Activated CD4-positive, alpha-beta T cell treated with anti-CD3 and anti-CD28 coated beads for 36 hours (primary cell): Measurements from ENCODE around the gene FAM241A. TPM values are rescaled to one million over a fixed set of nuclear protein-coding genes. Genes with fewer than 3 reads are reported as not detected.

ENCODE experiments used
- ATAC-seq: fragments of 200-7000 bp; cut with Tn5 transposase; one replicate; pipeline ENCODE4 v1.10.0; 2021; ENCODE audit warnings: mild to moderate bottlenecking, moderate library complexity
- CTCF ChIA-PET: fragments of 350-600 bp; sonication (Branson Sonifier 250); formaldehyde crosslinking; loops from one replicate; lab custom pipeline; 2021; ENCODE audit warnings: antibody characterized with exemption; lab: Charles Lee
- POLR2A ChIA-PET: fragments of 350-600 bp; sonication (Branson Sonifier 250); formaldehyde crosslinking; loops from one replicate; lab custom pipeline; 2021; ENCODE audit warnings: antibody characterized with exemption, inconsistent platforms; lab: Charles Lee
- DNase-seq: peaks from one replicate; pipeline ENCODE4 v3.0.0-alpha.2; 2020
- H3K27ac Mint-ChIP-seq: one replicate; pipeline ENCODE4 v1.8.0; 2021; ENCODE audit warnings: mixed read lengths
- H3K27me3 Mint-ChIP-seq: one replicate; pipeline ENCODE4 v1.8.0; 2021; ENCODE audit warnings: mixed read lengths
- H3K36me3 Mint-ChIP-seq: one replicate; pipeline ENCODE4 v1.8.0; 2021; ENCODE audit warnings: low read depth, mixed read lengths
- H3K4me1 Mint-ChIP-seq: one replicate; pipeline ENCODE4 v1.8.0; 2021; ENCODE audit warnings: mixed read lengths
- H3K4me3 Mint-ChIP-seq: one replicate; pipeline ENCODE4 v1.8.0; 2021; ENCODE audit warnings: mild to moderate bottlenecking, moderate library complexity, mixed read lengths
- H3K9me3 Mint-ChIP-seq: one replicate; pipeline ENCODE4 v1.8.0; 2021; ENCODE audit warnings: low read depth, mixed read lengths
- intact Hi-C, 2 experiments: fragments of 100-400 bp; cut with DNase I in 1 of 2; cut with micrococcal nuclease in 1 of 2; formaldehyde crosslinking; loops; one replicate each; pipeline versions ENCODE4 v1.14.2 to v1.15.1; 2022 to 2024; cut with DNase I, micrococcal nuclease
- total RNA-seq, 2 experiments: library from RNA; stranded (reverse); gene quantifications; one replicate each; pipeline ENCODE4 v1.2.3, GENCODE V29; 2021

Gene FAM241A
- total RNA-seq, 2 experiments from 2014 or later = 3.2 to 3.5 TPM

DNA sequence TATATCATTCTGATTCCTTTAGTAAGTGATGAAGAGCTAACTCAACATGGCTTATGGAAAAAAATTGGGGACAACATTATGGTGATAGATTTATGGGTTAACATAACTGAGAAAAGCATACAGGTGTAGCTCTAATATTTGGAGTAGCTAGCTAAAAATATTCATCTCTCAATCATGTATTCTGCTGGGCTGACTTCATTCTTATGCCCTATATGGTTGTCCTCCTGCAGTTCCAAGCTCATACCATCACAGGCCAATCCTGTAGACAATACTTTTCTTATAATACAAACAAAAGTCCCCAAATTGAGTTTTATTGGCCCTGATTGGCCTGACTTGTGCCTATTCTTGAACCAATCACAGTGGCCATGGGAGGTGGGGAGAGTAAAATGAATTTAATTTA, 6.7 kb upstream of the FAM241A start:
- DNase-seq (no peak), ATAC-seq (no peak)
- Mint-ChIP-seq H3K4me3 (no peak overlapping the region), H3K4me1 (no peaks in the 10 kb centered on the region), H3K27ac (no peak overlapping the region), H3K36me3 (no peaks in the 10 kb centered on the region), H3K27me3 (peaks cover 3% of the 10 kb centered on the region), H3K9me3 (no peaks in the 10 kb centered on the region)
- intact Hi-C loops = no loop called here
- ChIA-PET POLR2A (no interaction called here), CTCF (interaction anchor here (0.7 to 1.1 kb wide), 3 partner anchors 10 to 97 kb away, joined by 3 read pairs; no protein-coding TSS in a partner anchor)

DNA sequence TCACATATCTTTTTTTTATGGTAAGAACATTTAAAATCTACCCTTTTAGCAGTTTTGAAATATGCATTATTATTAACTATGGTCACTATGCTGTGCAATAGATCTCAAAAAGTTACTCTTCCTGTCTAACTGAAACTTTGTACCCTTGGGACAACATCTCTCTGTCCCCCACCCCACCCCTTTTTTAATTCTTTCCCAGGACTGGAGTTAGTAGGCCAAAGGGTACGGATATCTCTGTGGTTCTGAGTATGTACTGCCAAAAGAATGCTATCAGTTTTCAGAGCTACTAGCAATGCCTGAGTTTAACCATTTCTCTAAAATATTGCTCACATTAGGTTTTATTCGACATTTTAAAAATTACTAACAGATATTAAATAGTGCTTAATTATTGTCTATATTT, 4.7 kb upstream of the FAM241A start:
- intact Hi-C loops = no loop called here
- DNase-seq = no peak
- Mint-ChIP-seq H3K36me3 (no peaks in the 10 kb centered on the region), H3K27ac (no peak overlapping the region), H3K9me3 (no peaks in the 10 kb centered on the region), H3K27me3 (peaks cover 3% of the 10 kb centered on the region), H3K4me1 (peaks cover 14% of the 10 kb centered on the region), H3K4me3 (no peak overlapping the region)
- ChIA-PET POLR2A (interaction anchor here (0.7 kb wide), 1 partner anchor 101 kb away, joined by 10 read pairs; no protein-coding TSS in a partner anchor), CTCF (interaction anchor here (0.7 to 1.3 kb wide), 4 partner anchors 9 to 105 kb away, joined by 4 read pairs; no protein-coding TSS in a partner anchor)
- ATAC-seq = no peak

DNA sequence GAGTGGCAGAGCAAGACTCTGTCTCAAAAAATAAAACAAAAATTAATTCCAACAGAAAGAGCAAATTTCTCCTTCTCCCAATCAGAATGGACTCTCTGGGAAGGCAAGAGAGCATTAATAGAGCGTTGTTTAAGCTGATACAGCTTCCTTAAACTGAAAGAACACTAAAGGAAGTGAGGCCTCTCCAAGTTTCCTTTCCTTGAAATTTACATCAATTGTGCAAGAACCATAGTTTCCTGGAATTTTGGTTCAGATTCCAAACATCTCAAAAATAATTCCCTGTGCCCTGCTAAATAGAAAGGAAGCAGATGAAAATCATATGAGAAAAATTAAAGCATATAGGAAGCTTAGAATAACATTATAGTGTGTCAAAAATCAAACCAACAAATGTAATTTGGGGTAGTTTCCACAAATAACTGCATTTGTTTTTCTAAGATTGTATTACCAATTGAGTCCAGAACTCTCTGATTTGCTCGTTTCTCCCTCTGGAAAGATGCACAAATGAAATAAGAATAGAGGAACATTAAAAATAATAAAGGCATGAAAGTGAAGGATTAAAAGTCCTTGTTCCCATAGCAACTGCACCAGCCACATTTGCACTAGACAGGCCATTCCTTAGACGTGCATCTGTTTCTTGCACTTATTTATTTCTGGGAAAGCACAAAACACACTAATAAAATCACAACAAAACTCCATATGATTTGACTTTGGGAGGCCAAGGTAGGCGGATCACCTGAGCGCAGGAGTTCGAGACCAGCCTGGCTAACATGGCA, 3.7 kb upstream of the FAM241A start:
- ChIA-PET CTCF (interaction anchor here (0.6 to 1.6 kb wide), 3 partner anchors 40 to 511 kb away, joined by 3 to 5 read pairs (median 3); no protein-coding TSS in a partner anchor), POLR2A (no interaction called here)
- Mint-ChIP-seq H3K4me1 (peaks cover 15% of the 10 kb centered on the region), H3K4me3 (no peak overlapping the region), H3K27me3 (no peaks in the 10 kb centered on the region), H3K9me3 (no peaks in the 10 kb centered on the region), H3K27ac (no peak overlapping the region), H3K36me3 (peaks cover 4% of the 10 kb centered on the region)
- DNase-seq (no peak), ATAC-seq (no peak)
- intact Hi-C loops = no loop called here

DNA sequence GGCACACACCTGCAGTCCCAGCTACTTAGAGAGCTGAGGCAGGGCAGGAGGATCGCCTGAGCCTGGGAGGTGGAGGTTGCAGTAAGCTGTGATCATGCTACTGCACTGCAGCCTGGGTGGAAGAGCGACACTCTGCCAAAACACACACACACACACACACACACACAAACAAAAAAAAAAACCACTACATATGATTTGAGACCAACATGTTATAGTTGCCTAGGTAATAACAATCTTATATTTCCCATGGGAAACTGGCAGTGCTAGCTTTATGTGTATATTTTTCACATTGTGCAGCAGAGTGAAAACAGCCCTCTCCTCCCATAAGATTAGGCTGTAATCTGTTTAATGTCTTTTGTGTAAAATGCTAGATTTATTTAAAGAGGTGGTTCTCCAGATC, 3.1 kb upstream of the FAM241A start:
- ATAC-seq (no peak), DNase-seq (no peak)
- Mint-ChIP-seq H3K27me3 (no peaks in the 10 kb centered on the region), H3K36me3 (peaks cover 4% of the 10 kb centered on the region), H3K27ac (no peak overlapping the region), H3K4me3 (no peak overlapping the region), H3K9me3 (no peaks in the 10 kb centered on the region), H3K4me1 (peaks cover 21% of the 10 kb centered on the region)
- intact Hi-C loops = no loop called here
- POLR2A ChIA-PET = no interaction called here
- CTCF ChIA-PET = interaction anchor here (0.6 to 1.6 kb wide), 3 partner anchors 41 to 510 kb away, joined by 3 to 5 read pairs (median 3); no protein-coding TSS in a partner anchor

DNA sequence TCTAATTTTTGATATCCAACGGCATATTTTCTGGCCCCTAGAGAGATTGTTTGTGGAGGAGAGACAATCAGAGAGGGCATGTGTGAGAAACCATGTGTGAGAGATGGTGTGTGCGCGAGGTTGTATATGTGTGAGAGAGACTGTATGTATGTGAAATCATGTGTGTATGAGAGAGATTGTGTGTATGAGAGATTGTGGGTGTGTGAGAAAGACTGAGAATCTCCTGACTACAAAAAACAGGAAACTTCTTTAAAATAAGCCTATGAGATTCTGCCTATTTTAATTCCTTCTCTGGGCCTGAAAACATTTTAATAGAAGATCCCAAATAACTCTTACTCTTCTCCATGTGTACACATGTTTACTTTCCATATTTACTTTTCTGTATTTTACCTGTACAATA, 1.5 kb upstream of the FAM241A start:
- POLR2A ChIA-PET = no interaction called here
- intact Hi-C loops = loop anchor here in 1 of 2 experiments (2.0 kb wide), 1 partner anchor 379 kb away; no protein-coding TSS in a partner anchor
- no peaks in the 10 kb centered on the region for H3K27me3 Mint-ChIP-seq

DNA sequence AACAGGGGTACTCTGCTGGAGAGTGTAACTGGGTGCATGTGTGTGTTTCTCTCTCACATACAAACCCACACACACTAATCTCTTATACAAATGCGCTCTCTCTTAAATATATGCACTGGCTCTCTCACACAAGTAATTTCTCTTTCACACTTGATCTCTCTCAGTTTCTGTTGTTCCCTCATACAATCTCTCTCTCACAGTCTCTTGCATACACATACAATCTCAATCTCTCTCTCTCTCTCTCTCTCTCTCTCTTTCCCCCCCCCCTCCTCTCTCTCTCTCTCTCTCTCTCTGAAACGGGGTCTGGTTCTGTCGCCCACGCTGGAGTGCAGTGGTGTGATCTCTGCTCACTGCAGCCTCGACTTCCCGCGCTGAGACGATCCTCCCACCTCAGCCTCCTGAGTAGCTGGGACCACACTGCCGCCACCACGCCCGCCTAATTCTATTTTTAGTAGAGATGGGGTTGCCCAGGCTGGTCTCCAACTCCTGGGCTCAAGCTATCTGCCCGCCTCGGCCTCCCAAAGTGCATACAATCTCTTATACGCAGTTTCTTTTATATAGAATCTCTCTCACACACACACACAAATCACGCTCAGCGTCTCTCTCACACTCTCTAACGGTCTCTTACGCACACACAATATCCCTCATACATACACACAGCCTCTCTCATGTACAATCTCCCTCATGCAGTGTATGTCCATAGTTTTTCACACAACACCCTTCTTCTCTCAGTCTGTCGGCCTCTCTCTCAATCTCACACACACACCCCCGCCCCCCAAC, 518 bp upstream of the FAM241A start:
- CTCF ChIA-PET = no interaction called here
- intact Hi-C loops = loop anchor here (1.0 to 5.0 kb wide), 9 partner anchors 25 to 378 kb away; partner anchors contain the start of genes TIFA (in 2 of the 2) and AP1AR (in 1 of the 2)
- no peak for ATAC-seq
- no peaks in the 10 kb centered on the region for H3K9me3 Mint-ChIP-seq
- peaks cover 39% of the 10 kb centered on the region for H3K4me1 Mint-ChIP-seq
- H3K27ac Mint-ChIP-seq = peak overlapping the region; percentile 74
- H3K27me3 Mint-ChIP-seq = no peaks in the 10 kb centered on the region
- peak overlapping the region; percentile 90 for H3K4me3 Mint-ChIP-seq
- H3K36me3 Mint-ChIP-seq = peaks cover 10% of the 10 kb centered on the region
- peak; percentile 10 for DNase-seq
- POLR2A ChIA-PET = no interaction called here

More for the DNA sequence above, 1.5 kb upstream of the FAM241A start:
- Mint-ChIP-seq H3K4me1 (peaks cover 36% of the 10 kb centered on the region), H3K9me3 (no peaks in the 10 kb centered on the region), H3K36me3 (peaks cover 10% of the 10 kb centered on the region), H3K4me3 (no peak overlapping the region), H3K27ac (no peak overlapping the region)
- DNase-seq = no peak
- CTCF ChIA-PET = no interaction called here
- no peak for ATAC-seq

DNA sequence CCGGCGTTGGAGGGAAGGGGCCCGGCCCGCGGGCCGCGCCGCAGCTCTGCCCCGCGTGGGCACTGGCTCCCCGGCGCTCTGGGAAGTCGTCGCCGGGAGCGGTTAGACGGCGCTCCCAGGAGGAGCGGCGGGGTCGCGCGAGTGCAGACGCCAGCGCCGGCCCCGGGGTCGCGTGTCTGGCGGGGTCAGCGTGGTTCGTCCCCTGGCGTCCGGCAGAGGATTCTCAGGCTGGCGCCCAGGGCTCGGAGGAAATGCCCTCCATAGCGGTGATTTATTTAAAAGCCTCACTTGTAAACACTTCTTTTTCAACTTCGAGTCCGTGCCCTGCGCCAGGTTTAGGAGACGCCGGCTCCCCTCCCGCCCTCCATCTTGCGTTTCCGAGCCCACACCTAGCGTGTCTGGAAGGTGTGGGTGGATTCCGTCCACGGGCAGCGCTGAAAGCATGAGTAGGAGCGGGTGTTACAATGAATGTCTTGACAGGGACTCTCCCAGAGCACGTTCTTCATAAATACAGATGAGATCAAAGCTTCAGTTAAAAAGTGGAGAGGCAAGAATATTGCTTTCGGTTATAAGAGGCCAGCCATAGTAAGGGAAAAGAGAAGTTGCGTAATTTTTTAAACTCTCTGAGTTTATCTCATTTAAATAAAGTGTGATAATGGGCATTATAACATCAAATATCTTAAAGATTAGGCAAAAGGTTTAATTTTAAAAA, 692 bp downstream of the FAM241A start:
- ChIA-PET POLR2A (no interaction called here), CTCF (no interaction called here)
- H3K27me3 Mint-ChIP-seq = no peaks in the 10 kb centered on the region
- peak overlapping the region; percentile 90 for H3K4me3 Mint-ChIP-seq
- intact Hi-C loops = loop anchor here (1.0 to 5.0 kb wide), 12 partner anchors 25 to 491 kb away; partner anchors contain the start of genes AP1AR (in 2 of the 2), TIFA (in 2 of the 2) and LARP7 (in 1 of the 2)
- DNase-seq = peak; percentile 87
- peak; percentile 73 for ATAC-seq
- H3K36me3 Mint-ChIP-seq = peaks cover 10% of the 10 kb centered on the region
- no peaks in the 10 kb centered on the region for H3K9me3 Mint-ChIP-seq
- H3K27ac Mint-ChIP-seq = peak overlapping the region; percentile 90
- peaks cover 44% of the 10 kb centered on the region for H3K4me1 Mint-ChIP-seq

DNA sequence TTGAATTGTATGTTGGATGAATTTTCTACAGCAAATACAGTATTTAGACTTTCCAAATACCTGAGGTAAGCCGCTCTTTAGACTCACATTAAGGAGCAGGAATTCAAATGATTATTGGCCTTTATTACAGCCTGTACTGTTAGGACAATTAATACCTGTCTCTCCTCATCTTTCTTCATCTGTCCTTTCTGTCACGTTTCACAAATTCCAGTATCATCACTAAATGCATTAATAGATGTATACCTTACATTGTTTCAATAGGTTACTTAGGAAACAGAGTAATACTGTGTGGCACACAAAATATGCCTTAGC, 1.2 kb downstream of the FAM241A start:
- POLR2A ChIA-PET = no interaction called here
- Mint-ChIP-seq H3K4me3 (peak overlapping the region; percentile 90), H3K27ac (peak overlapping the region; percentile 90), H3K9me3 (no peaks in the 10 kb centered on the region), H3K36me3 (peaks cover 13% of the 10 kb centered on the region), H3K4me1 (peaks cover 49% of the 10 kb centered on the region), H3K27me3 (no peaks in the 10 kb centered on the region)
- CTCF ChIA-PET = interaction anchor here (1.1 kb wide), 1 partner anchor 28 kb away, joined by 3 read pairs; no protein-coding TSS in a partner anchor
- intact Hi-C loops = loop anchor here (1.0 to 5.0 kb wide), 9 partner anchors 24 to 491 kb away; partner anchors contain the start of genes AP1AR (in 1 of the 2), LARP7 (in 1 of the 2) and TIFA (in 1 of the 2)
- ATAC-seq (no peak), DNase-seq (no peak)

DNA sequence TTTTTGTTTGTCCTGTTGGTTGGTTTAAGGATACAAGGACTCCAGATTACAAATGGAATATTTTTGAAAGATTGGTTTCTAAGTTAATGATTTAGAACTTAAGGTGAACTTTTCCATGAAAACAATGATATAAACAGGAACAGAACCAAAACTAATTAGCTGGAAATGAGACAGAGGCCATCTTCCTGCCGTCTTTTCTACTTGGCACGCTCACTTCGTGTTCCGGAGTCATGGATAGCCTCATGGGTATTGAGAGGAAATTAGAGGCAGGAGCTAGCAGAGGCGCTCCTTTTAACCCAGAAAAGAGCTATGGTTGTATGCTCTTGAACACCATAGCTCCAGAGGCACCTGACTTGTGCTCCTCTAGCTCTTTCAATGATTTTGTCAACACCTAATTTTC, 2.4 kb downstream of the FAM241A start:
- Mint-ChIP-seq H3K27ac (no peak overlapping the region), H3K36me3 (peaks cover 16% of the 10 kb centered on the region), H3K9me3 (no peaks in the 10 kb centered on the region), H3K4me1 (peaks cover 57% of the 10 kb centered on the region), H3K4me3 (peak overlapping the region; percentile 90), H3K27me3 (no peaks in the 10 kb centered on the region)
- DNase-seq = no peak
- CTCF ChIA-PET = interaction anchor here (0.6 to 1.6 kb wide), 5 partner anchors 8 to 164 kb away, joined by 3 to 5 read pairs (median 3); no protein-coding TSS in a partner anchor
- intact Hi-C loops = loop anchor here (2.0 to 5.0 kb wide), 6 partner anchors 23 to 140 kb away; partner anchors contain the start of gene TIFA (in 1 of the 2)
- POLR2A ChIA-PET = no interaction called here
- no peak for ATAC-seq

DNA sequence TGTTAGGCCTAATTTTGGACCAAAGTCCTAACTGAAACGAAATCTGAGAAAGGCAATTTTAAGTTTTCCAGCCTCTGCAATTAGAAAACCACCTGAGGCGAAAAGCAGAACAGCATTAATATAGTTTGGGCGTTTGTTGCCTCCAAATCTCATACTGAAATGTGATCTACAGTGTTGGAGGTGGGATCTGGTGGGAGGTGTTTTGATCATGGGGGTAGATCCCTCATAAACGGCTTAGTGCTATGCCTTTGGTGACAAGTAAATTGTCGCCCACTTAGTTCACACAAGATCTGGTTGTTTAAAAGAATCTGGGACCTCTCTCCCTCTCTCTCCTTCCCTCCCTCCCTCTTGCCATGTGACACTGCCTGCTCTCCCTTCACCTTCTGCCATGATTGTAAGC, 5.7 kb downstream of the FAM241A start:
- H3K36me3 Mint-ChIP-seq = peaks cover 19% of the 10 kb centered on the region
- no peaks in the 10 kb centered on the region for H3K27me3 Mint-ChIP-seq
- no peaks in the 10 kb centered on the region for H3K9me3 Mint-ChIP-seq
- H3K27ac Mint-ChIP-seq = no peak overlapping the region
- CTCF ChIA-PET = interaction anchor here (1.2 kb wide), 1 partner anchor 26 kb away, joined by 4 read pairs; no protein-coding TSS in a partner anchor
- intact Hi-C loops = no loop called here
- DNase-seq = no peak
- POLR2A ChIA-PET = no interaction called here
- H3K4me1 Mint-ChIP-seq = peaks cover 67% of the 10 kb centered on the region
- ATAC-seq = no peak
- no peak overlapping the region for H3K4me3 Mint-ChIP-seq
